GM12891 (cell line): ENCODE measurements around the gene VSTM2L. TPM values are rescaled to one million over a fixed set of nuclear protein-coding genes. Genes with fewer than 3 reads are reported as not detected.
A peak's percentile ranks its signal among the peaks of the same experiment; 100 is the strongest.
"Not testable (repeated sequence)": the region's sequence is repeated elsewhere in the genome, so short reads cannot be mapped to it uniquely, and the experiment has no call there.

Experiments used
- DNase-seq: peaks from one replicate; pipeline ENCODE4 v3.0.0; 2011; ENCODE audit warnings: low spot score; ENCODE audit not compliant: insufficient read length
- FAIRE-seq: peaks from 2 replicates; lab custom pipeline; 2011; peaks lifted over from hg19 to GRCh38; lab: Jason Lieb, UNC
- PAX5 ChIP-seq: IDR thresholded peaks from 2 replicates; pipeline ENCODE4 v1.6.1; 2011; ENCODE audit warnings: low read length, moderate library complexity, mild to moderate bottlenecking; ENCODE audit not compliant: insufficient read depth, severe bottlenecking
- POLR2A ChIP-seq: IDR thresholded peaks from 2 replicates; pipeline ENCODE4 v1.6.1; 2011; ENCODE audit warnings: low read depth, low read length, control low read depth
- POLR2AphosphoS5 ChIP-seq: IDR thresholded peaks from 2 replicates; pipeline ENCODE4 v1.6.1; 2011; ENCODE audit warnings: low read depth, low read length, control low read depth
- POU2F2 ChIP-seq: IDR thresholded peaks from 2 replicates; pipeline ENCODE4 v1.6.1; 2011; ENCODE audit warnings: low read depth, mild to moderate bottlenecking, control low read depth, low read length, moderate library complexity
- SPI1 ChIP-seq: IDR thresholded peaks from 2 replicates; pipeline ENCODE4 v1.6.1; 2011; ENCODE audit warnings: low read depth, low read length, control low read depth
- TAF1 ChIP-seq: IDR thresholded peaks from 2 replicates; pipeline ENCODE4 v1.6.1; 2011; ENCODE audit warnings: low read depth, low read length, control low read depth
- polyA plus RNA-seq: library from polyadenylated mRNA; unstranded; fragments of >200 nt; gene quantifications from one replicate; pipeline ENCODE4 v1.2.1, GENCODE V29; 2012; ENCODE audit warnings: low read depth, missing spikeins, inconsistent platforms; ENCODE audit not compliant: missing spikeins

Gene VSTM2L, protein sequence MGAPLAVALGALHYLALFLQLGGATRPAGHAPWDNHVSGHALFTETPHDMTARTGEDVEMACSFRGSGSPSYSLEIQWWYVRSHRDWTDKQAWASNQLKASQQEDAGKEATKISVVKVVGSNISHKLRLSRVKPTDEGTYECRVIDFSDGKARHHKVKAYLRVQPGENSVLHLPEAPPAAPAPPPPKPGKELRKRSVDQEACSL
- 0.06 TPM for polyA plus RNA-seq

DNA sequence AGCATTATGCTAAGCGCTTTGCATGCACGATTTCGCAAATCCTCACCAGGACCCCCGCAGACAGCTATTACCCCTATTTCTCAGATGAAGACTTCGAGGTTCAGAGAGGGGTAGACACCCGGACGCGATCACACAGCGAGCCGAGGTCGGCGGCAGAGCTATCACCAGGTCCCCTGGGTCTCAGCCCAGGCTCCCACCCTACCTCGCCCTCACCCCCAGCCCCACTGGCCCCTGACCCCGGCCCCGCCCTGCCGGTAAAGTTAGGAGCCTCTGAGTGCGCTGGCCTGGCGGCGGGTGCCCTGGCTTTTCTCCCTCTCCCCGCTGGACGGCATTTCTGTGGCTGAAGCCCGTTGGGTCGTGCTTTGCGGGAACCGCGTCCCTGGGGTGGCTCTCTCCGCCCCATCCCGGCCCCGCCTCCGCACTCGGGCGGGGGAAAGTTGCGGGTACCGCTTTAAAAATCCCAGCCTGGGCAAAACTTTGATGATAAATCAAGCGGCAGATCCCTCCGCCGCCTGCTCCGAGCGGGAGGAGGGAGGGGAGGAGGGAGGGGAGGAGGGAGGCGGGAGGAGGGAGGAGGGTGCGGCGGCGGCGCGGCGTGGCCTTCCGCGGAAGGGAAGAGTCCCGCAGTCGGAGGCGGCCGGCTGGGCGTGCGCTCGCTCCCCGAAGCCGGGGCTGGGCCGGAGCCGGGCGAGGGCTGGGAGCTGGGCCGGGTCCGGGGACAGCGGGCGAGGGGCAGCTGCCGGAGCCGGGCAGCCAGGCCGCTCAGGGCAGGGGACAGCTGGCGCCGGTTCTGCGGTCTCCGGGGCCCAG is at the start of gene VSTM2L:
TSS of gene VSTM2L (plus strand) at position 624 of the 810 bp plus-strand sequence. CDS start 224 bp downstream, outside the sequence.
- FAIRE-seq (no peak), DNase-seq (no peak)

DNA sequence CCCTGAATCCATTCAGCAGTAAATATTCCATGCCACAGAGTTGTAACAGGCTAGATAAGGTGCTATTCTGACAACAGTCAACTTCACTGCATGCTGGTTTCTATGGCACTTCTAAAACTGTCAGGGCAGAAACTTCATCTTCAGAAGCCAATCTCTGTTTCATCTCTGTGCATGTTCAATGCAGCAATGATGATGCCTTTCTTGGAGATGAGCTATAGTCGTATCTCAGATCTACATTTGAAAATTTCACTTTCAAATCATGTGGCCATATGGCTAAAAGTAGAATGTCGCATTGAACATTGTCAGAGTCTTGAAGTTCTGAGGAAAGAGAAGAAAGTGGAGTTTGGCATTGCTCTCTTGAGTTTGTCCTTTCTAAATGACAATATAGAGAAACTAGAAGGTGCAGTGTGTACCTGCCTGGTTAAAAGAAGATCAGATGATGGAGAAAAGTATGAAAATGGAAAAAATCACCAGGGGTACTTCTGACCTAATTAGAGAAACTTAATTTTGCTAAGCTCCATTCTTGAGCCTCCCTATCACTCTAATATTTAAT is 49.0 kb upstream of the VSTM2L start:
- FAIRE-seq (peak; percentile 57), DNase-seq (no peak)
- no peak for TF ChIP-seq POU2F2
- no peak for TF ChIP-seq POLR2A
- no peak for TF ChIP-seq TAF1
- no peak for TF ChIP-seq SPI1

More for the DNA sequence above, at the start of gene VSTM2L:
- TF ChIP-seq PAX5 (no peak), POU2F2 (0 out of 2 replicates have a peak, but pooled peaks have one; percentile 3)

GRCh38 chr20:37856034-37856433 is 46.9 kb upstream of the VSTM2L start:
- FAIRE-seq = not testable (repeated sequence)

GRCh38 chr20:37856932-37857660 is 45.8 kb upstream of the VSTM2L start:
- DNase-seq = no peak
- peak; percentile 41 for FAIRE-seq
- TF ChIP-seq TAF1 (no peak), POLR2A (no peak), SPI1 (no peak), POLR2AphosphoS5 (no peak), POU2F2 (no peak), PAX5 (no peak)

More at GRCh38 chr20:37856034-37856433, 46.9 kb upstream of the VSTM2L start:
- DNase-seq = not testable (repeated sequence)

- FAIRE-seq = no peak
- no peak for DNase-seq
- TF ChIP-seq POLR2AphosphoS5 = no peak
- no peak for TF ChIP-seq PAX5
- TF ChIP-seq SPI1 = no peak
- TF ChIP-seq POLR2A = no peak
- TF ChIP-seq POU2F2 = no peak
Observed at GRCh38 chr20:37859406-37860171, 43.3 kb upstream of the VSTM2L start.

- FAIRE-seq (no peak), DNase-seq (no peak)
- no peak for TF ChIP-seq PAX5
- TF ChIP-seq POLR2A = no peak
- no peak for TF ChIP-seq POU2F2
- TF ChIP-seq POLR2AphosphoS5 = no peak
- TF ChIP-seq TAF1 = no peak
- TF ChIP-seq SPI1 = no peak
Observed at GRCh38 chr20:37863289-37863688, 39.6 kb upstream of the VSTM2L start.

- FAIRE-seq = no peak
- no peak for DNase-seq
- no peak for TF ChIP-seq POLR2A
- no peak for TF ChIP-seq POU2F2
- no peak for TF ChIP-seq PAX5
- TF ChIP-seq SPI1 = no peak
- no peak for TF ChIP-seq TAF1
- TF ChIP-seq POLR2AphosphoS5 = no peak
Observed at GRCh38 chr20:37864298-37864697, 38.6 kb upstream of the VSTM2L start.

- FAIRE-seq (no peak), DNase-seq (no peak)
- no peak for TF ChIP-seq TAF1
Observed at GRCh38 chr20:37866051-37866450, 36.9 kb upstream of the VSTM2L start.

- FAIRE-seq (no peak), DNase-seq (no peak)
- TF ChIP-seq POLR2A (no peak), SPI1 (no peak), POU2F2 (no peak), PAX5 (no peak), POLR2AphosphoS5 (no peak), TAF1 (no peak)
Observed at GRCh38 chr20:37867289-37868195, 35.4 kb upstream of the VSTM2L start.
